Measurements from ENCODE around the gene KIF26B.

Gene KIF26B

GRCh38 chr1:245679821-245680780 lies 525.3 kb downstream of the KIF26B start:
- intact Hi-C loops (cut with DNase I) = no loop called here
- peak in 1 of 10 donors; percentile 77 for DNase-seq

GRCh38 chr1:245682638-245683628 lies 528.1 kb downstream of the KIF26B start:
- intact Hi-C loops (cut with DNase I) = no loop called here

GRCh38 chr1:245683676-245684075 lies 528.9 kb downstream of the KIF26B start:
- intact Hi-C loops (cut with DNase I) = no loop called here
- DNase-seq = peak in 1 of 10 donors; percentile 24

More at GRCh38 chr1:245682638-245683628, 528.1 kb downstream of the KIF26B start:
- DNase-seq = peak in 1 of 10 donors; percentile 38

- intact Hi-C loops (cut with DNase I) = no loop called here
- DNase-seq = peak in 1 of 10 donors; percentile 70
These were observed 529.4 kb downstream of the KIF26B start for GRCh38 chr1:245684166-245684565.

GRCh38 chr1:245684571-245684970 lies 529.8 kb downstream of the KIF26B start:
- DNase-seq = peak in 1 of 10 donors; percentile 60
- intact Hi-C loops (cut with DNase I) = no loop called here

- DNase-seq = peak in 2 of 10 donors; percentile 78 to 83
- intact Hi-C loops (cut with DNase I) = no loop called here
These were observed 530.5 kb downstream of the KIF26B start for GRCh38 chr1:245685111-245685810.

GRCh38 chr1:245686006-245686405 lies 531.2 kb downstream of the KIF26B start:
- DNase-seq = peak in 1 of 10 donors; percentile 69
- intact Hi-C loops (cut with DNase I) = no loop called here

GRCh38 chr1:245686446-245687030 lies 531.8 kb downstream of the KIF26B start:
- intact Hi-C loops (cut with DNase I) = no loop called here
- peak in 1 of 10 donors; percentile 74 for DNase-seq

- DNase-seq = peak in 1 of 10 donors; percentile 79
- intact Hi-C loops (cut with DNase I) = no loop called here
These were observed 532.4 kb downstream of the KIF26B start for GRCh38 chr1:245687152-245687635.

- DNase-seq = peak in 1 of 10 donors; percentile 87
- intact Hi-C loops (cut with DNase I) = no loop called here
These were observed 533.1 kb downstream of the KIF26B start for GRCh38 chr1:245687636-245688535.

- peak in 1 of 10 donors; percentile 87 for DNase-seq
- intact Hi-C loops (cut with DNase I) = no loop called here
These were observed 534.0 kb downstream of the KIF26B start for GRCh38 chr1:245688536-245689453.

GRCh38 chr1:245690156-245690690 lies 535.4 kb downstream of the KIF26B start:
- intact Hi-C loops (cut with DNase I) = no loop called here
- peak in 2 of 10 donors; percentile 21 to 65 for DNase-seq

GRCh38 chr1:245690946-245691541 lies 536.3 kb downstream of the KIF26B start:
- intact Hi-C loops (cut with DNase I) = no loop called here
- peak in 1 of 10 donors; percentile 12 for DNase-seq

- intact Hi-C loops (cut with DNase I) = no loop called here
- no peak for DNase-seq
These were observed 537.1 kb downstream of the KIF26B start for GRCh38 chr1:245691897-245692296.

- intact Hi-C loops (cut with DNase I) = no loop called here
- peak in 2 of 10 donors; percentile 75 to 77 for DNase-seq
These were observed 537.5 kb downstream of the KIF26B start for GRCh38 chr1:245692318-245692717.

- DNase-seq = peak in 1 of 10 donors; percentile 51
- intact Hi-C loops (cut with DNase I) = no loop called here
These were observed 538.5 kb downstream of the KIF26B start for GRCh38 chr1:245693116-245693793.

Measured in posterior cingulate gyrus (tissue), 11 donors.